K562 (cell line): ENCODE data around the gene NPC1. TPM values are rescaled to one million over a fixed set of nuclear protein-coding genes. Genes with fewer than 3 reads are reported as not detected.

Experiments used
- AFF1 ChIP-seq, 2 experiments: fragments of 450-650 bp; IDR thresholded peaks; 2 replicates each; pipeline ENCODE4 v1.6.1; 2018; ENCODE audit warnings: mild to moderate bottlenecking in 2 of 2, low read depth in 1 of 2; ENCODE audit not compliant: partially characterized antibody in 2 of 2
- BRD9 ChIP-seq: fragments of 450-650 bp; IDR thresholded peaks from 2 replicates; pipeline ENCODE4 v1.6.1; 2018; ENCODE audit warnings: low read depth; ENCODE audit not compliant: partially characterized antibody
- MGA ChIP-seq: fragments of 450-650 bp; IDR thresholded peaks from 2 replicates; pipeline ENCODE4 v1.6.1; 2016; ENCODE audit warnings: mild to moderate bottlenecking, moderate library complexity
- PHF21A ChIP-seq: fragments of 450-650 bp; IDR thresholded peaks from 2 replicates; pipeline ENCODE4 v1.6.1; 2017; ENCODE audit warnings: low read depth, borderline replicate concordance
- RBBP5 ChIP-seq: fragments of 200-600 bp; sonication (generic); IDR thresholded peaks from 2 replicates; pipeline ENCODE4 v1.6.1; 2012; ENCODE audit warnings: borderline replicate concordance, mild to moderate bottlenecking, low read length, control low read depth, inconsistent platforms; ENCODE audit not compliant: insufficient read depth, poor library complexity, severe bottlenecking
- SIN3A ChIP-seq, 2 experiments: fragments of 150-350 bp in 1 of 2; IDR thresholded peaks; 2 replicates each; pipeline ENCODE4 v1.6.1; 2011 to 2016; ENCODE audit warnings: borderline replicate concordance in 2 of 2, low read depth in 2 of 2, low read length in 2 of 2, mild to moderate bottlenecking in 2 of 2, moderate library complexity in 2 of 2; ENCODE audit not compliant: control insufficient read depth in 1 of 2
- SMAD3 ChIP-seq: fragments of 450-650 bp; formaldehyde crosslinking; conservative IDR thresholded peaks from 2 replicates; pipeline ENCODE4 v1.4.0; 2020; ENCODE audit warnings: mild to moderate bottlenecking
- TARDBP ChIP-seq: fragments of 450-650 bp; IDR thresholded peaks from 2 replicates; pipeline ENCODE4 v1.6.1; 2016
- polyA plus RNA-seq, 8 experiments: library from polyadenylated mRNA; depleted of rRNA in 4 of 8; stranded (reverse) in 5 of 8; unstranded in 3 of 8; fragments of >200 nt; fragmentation: Nextera tagmentation in 2 of 8; fragmentation: Illumina TruSeq in 1 of 8; extraction: Ambion mirVana in 2 of 8; extraction: Trizol in 1 of 8; gene quantifications; 2 replicates each; pipeline versions ENCODE4 v1.2.1 to v1.2.3, GENCODE V29; 2011 to 2014; ENCODE audit warnings: inconsistent platforms in 1 of 8, missing spikeins in 1 of 8
- total RNA-seq, 7 experiments: library from RNA; depleted of rRNA in 6 of 7; stranded (reverse); fragments of >200 nt in 6 of 7; fragmentation: Illumina TruSeq in 2 of 7; extraction: Trizol in 2 of 7; gene quantifications; 2 replicates each; pipeline versions ENCODE4 v1.2.1 to v1.2.3, GENCODE V29; 2011 to 2021; ENCODE audit warnings: low replicate concordance in 1 of 7

Gene NPC1
- total and polyA plus RNA-seq, 9 of the 15 experiments (the other 6 are each of a cell fraction or from before 2014, with no cell fraction given) = 17.1 to 45.9 (median 27.6) TPM

GRCh38 chr18:23503038-23503962 is 83.0 kb downstream of the NPC1 start, which contains the start of gene RMC1 (continued):
- TF ChIP-seq AFF1 (IDR thresholded peaks at IDR 0.05; ENCODE audit: low read depth in 1 of 2, partially characterized antibody in 2 of 2) = peak in 1 of 2 experiments; percentile 63
- TF ChIP-seq BRD9 = peak; percentile 27
- peak; percentile 98 for TF ChIP-seq RBBP5
- peak; percentile 97 for TF ChIP-seq MGA
- TF ChIP-seq SMAD3 (CRISPR knock-in tag) = 0 out of 2 replicates have a peak, but pooled peaks have one; percentile 16
- TF ChIP-seq SIN3A (IDR thresholded peaks at IDR 0.05; ENCODE audit: borderline replicate concordance in 2 of 2, control insufficient read depth in 1 of 2, low read depth in 2 of 2, low read length in 2 of 2) = peak; percentile 87 to 93; a peak in 2 of 4 replicates
- 0 out of 2 replicates have a peak, but pooled peaks have one; percentile 8 for TF ChIP-seq PHF21A
- TF ChIP-seq TARDBP = no peak; the same call in 1 of the 2 replicates
